Hepatocyte (in vitro differentiated cells): ENCODE measurements around the gene WDR26.

Source experiments
- CTCF ChIP-seq: fragments of 200-600 bp; sonication (generic); IDR thresholded peaks from 2 replicates; pipeline ENCODE4 v1.5.1; 2016; ENCODE audit warnings: antibody characterized with exemption, mild to moderate bottlenecking; ENCODE audit not compliant: poor library complexity
- EZH2 ChIP-seq: fragments of 200-600 bp; sonication (generic); IDR thresholded peaks from 2 replicates; pipeline ENCODE4 v1.6.1; 2016; ENCODE audit warnings: antibody characterized with exemption, mild to moderate bottlenecking, borderline replicate concordance

GRCh38 chr1:224411766-224412165 is 22.8 kb downstream of the WDR26 start:
- TF ChIP-seq CTCF, result no peak
- no peak for TF ChIP-seq EZH2
